Ovary (tissue), 9 donors: ENCODE results near the gene SPECC1. TPM values are rescaled to one million over a fixed set of nuclear protein-coding genes. Genes with fewer than 3 reads are reported as not detected.
A peak's percentile ranks its signal among the peaks of the same experiment; 100 is the strongest.

Source experiments
- DNase-seq, 5 donors: peaks; one replicate each; pipeline ENCODE4 v3.0.0-alpha.2; 2019 to 2020
- H3K27ac ChIP-seq, 2 donors: fragments of 200-600 bp; one replicate each; pipeline versions ENCODE4 v1.5.1 to v1.8.0; 2019 to 2022
- H3K27me3 ChIP-seq: fragments of 200-600 bp; one replicate; pipeline ENCODE4 v1.8.0; 2022
- H3K36me3 ChIP-seq: fragments of 200-600 bp; sonication (generic); one replicate; pipeline ENCODE4 v1.5.1; 2019
- H3K4me1 ChIP-seq: one replicate; pipeline ENCODE4 v1.8.1; 2013; ENCODE audit warnings: mild to moderate bottlenecking, moderate library complexity; ENCODE audit not compliant: insufficient read depth
- H3K4me3 ChIP-seq: fragments of 200-600 bp; sonication (generic); one replicate; pipeline ENCODE4 v1.5.1; 2017
- H3K9me3 ChIP-seq, 2 donors: fragments of 200-600 bp in 1 of 2; sonication (generic) in 1 of 2; one replicate each; pipeline versions ENCODE4 v1.5.1 to v1.8.1; 2013 to 2019; ENCODE audit warnings: mild to moderate bottlenecking in 1 of 2, moderate library complexity in 1 of 2
- CTCF ChIP-seq, 3 donors: fragments of 450-650 bp in 2 of 3; fragments of 200-600 bp in 1 of 3; IDR thresholded peaks; one replicate each; pipeline versions ENCODE4 v1.5.1 to v1.8.0; 2016 to 2022; ENCODE audit warnings: antibody characterized with exemption in 3 of 3, mild to moderate bottlenecking in 1 of 3
- EP300 ChIP-seq: sonication (generic); formaldehyde crosslinking; IDR thresholded peaks from one replicate; pipeline ENCODE4 v1.6.1; 2017; ENCODE audit warnings: antibody characterized with exemption
- POLR2A ChIP-seq: fragments of 450-650 bp; IDR thresholded peaks from one replicate; pipeline ENCODE4 v1.6.1; 2017; ENCODE audit warnings: antibody characterized with exemption, mild to moderate bottlenecking, moderate library complexity
- WGBS, 3 donors: extraction: QIAGEN DNeasy Blood & Tissue Kit in 1 of 3; methylation state at CpG; one replicate each; pipeline versions ENCODE4 v1.1.5 to v1.1.7; 2013 to 2017; 5-methylcytosine and 5-hydroxymethylcytosine counted together
- intact Hi-C, 4 donors: fragments of 100-400 bp; cut with DNase I; formaldehyde crosslinking; loops; one replicate each; pipeline versions ENCODE4 v1.11.0 to v1.15.1; 2022 to 2023
- polyA plus RNA-seq, 2 donors: library from polyadenylated mRNA; stranded (reverse); fragments of 200-250 nt in 1 of 2; fragments of 350-450 nt in 1 of 2; fragmentation: Illumina TruSeq in 1 of 2; extraction: RNeasy Lipid Tissue Mini Kit (QIAGEN cat#74804) in 1 of 2; gene quantifications; one replicate each; pipeline ENCODE4 v1.2.3, GENCODE V29; 2013 to 2014
- total RNA-seq, 7 donors: library from RNA; depleted of rRNA in 2 of 7; stranded (reverse); fragments of >200 nt in 2 of 7; fragmentation: NEBNext Ultra II Directional in 3 of 7; extraction: Animal tissue kit (Norgen Biotek cat#: 25700) in 3 of 7; gene quantifications; one replicate each; pipeline versions ENCODE4 v1.1.0 to v1.2.4, GENCODE V29; 2016 to 2023
- donor health status: DM: no; HTN: no; CAD: no; lungs with moderate emphysema.
- donor health status: DM: no; HTN: no; CAD: no.
- donor health status: Bipolar disorder and iron deficiency.
- donor health status: DM: yes; HTN: yes; CAD: no.
- donor health status: DM: no; HTN: no; CAD: no.
- donor health status: DM: yes; HTN: yes; CAD: no.

SPECC1 gene
- total and polyA plus RNA-seq, 9 donors, result 34.7 to 86.5 (median 66.1) TPM

DNA sequence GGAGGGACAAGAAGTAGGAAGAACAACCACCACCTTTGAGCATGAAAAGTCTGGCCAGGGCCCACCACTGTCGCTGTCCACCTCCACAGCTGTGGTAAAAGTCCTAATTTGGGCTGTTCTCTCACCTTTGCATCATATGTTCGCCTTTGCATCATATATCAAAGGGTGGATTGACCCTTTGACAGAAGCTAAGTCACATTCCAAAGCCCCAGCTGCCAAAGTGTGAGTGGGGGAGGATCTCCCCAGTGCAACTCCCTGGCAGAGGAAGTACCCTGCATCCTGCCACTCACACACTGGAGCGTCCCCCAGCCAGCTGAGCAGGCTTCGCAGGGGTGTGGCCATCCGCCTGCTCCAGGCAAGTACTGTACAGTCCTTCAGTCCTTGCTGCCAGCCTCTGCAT is 12.7 kb upstream of the SPECC1 start:
- no peak overlapping the region for H3K27ac ChIP-seq
- no peaks in the 10 kb centered on the region for H3K9me3 ChIP-seq
- H3K4me1 ChIP-seq, result no peaks in the 10 kb centered on the region
- H3K36me3 ChIP-seq, result no peaks in the 10 kb centered on the region
- intact Hi-C loops, result no loop called here
- TF ChIP-seq POLR2A (no peak), EP300 (no peak), CTCF (IDR thresholded peaks at IDR 0.05) (no peak)
- H3K4me3 ChIP-seq, result no peak overlapping the region
- no peak for DNase-seq
- WGBS, 3 donors, result 35 to 49% (median 44%) methylated on average over 5 of the region's 5 CpGs
- no peaks in the 10 kb centered on the region for H3K27me3 ChIP-seq

- Histone ChIP-seq H3K27ac (peak overlapping the region; percentile 72 to 76), H3K36me3 (no peaks in the 10 kb centered on the region), H3K9me3 (no peaks in the 10 kb centered on the region), H3K27me3 (no peaks in the 10 kb centered on the region), H3K4me3 (peak overlapping the region; percentile 76), H3K4me1 (no peaks in the 10 kb centered on the region)
- 30 to 33% (median 30%) methylated on average over 34 to 35 of the region's 35 CpGs for WGBS, 3 donors
- TF ChIP-seq POLR2A (no peak), CTCF (IDR thresholded peaks at IDR 0.05) (no peak), EP300 (no peak)
- DNase-seq, result peak; percentile 41 to 64 (median 57)
- intact Hi-C loops, result loop anchor here in 3 of 4 donors (2.0 to 10.0 kb wide), 4 partner anchors 84 to 314 kb away; no protein-coding TSS in a partner anchor
These were observed 712 bp upstream of the SPECC1 start for GRCh38 chr17:20008242-20009051.

- intact Hi-C loops, result loop anchor here in 3 of 4 donors (2.0 to 10.0 kb wide), 4 partner anchors 84 to 313 kb away; no protein-coding TSS in a partner anchor
- H3K4me3 ChIP-seq, result peak overlapping the region; percentile 76
- no peaks in the 10 kb centered on the region for H3K9me3 ChIP-seq
- no peaks in the 10 kb centered on the region for H3K27me3 ChIP-seq
- 0% methylated on average over 5 to 18 of the region's 18 CpGs for WGBS, 3 donors
- TF ChIP-seq POLR2A (no peak), EP300 (no peak), CTCF (IDR thresholded peaks at IDR 0.05) (peak in 1 of 3 donors; percentile 97)
- no peaks in the 10 kb centered on the region for H3K4me1 ChIP-seq
- H3K27ac ChIP-seq, result peak overlapping the region; percentile 72 to 76
- no peaks in the 10 kb centered on the region for H3K36me3 ChIP-seq
- no peak for DNase-seq
These were observed 182 bp upstream of the SPECC1 start for GRCh38 chr17:20009052-20009301.

DNA sequence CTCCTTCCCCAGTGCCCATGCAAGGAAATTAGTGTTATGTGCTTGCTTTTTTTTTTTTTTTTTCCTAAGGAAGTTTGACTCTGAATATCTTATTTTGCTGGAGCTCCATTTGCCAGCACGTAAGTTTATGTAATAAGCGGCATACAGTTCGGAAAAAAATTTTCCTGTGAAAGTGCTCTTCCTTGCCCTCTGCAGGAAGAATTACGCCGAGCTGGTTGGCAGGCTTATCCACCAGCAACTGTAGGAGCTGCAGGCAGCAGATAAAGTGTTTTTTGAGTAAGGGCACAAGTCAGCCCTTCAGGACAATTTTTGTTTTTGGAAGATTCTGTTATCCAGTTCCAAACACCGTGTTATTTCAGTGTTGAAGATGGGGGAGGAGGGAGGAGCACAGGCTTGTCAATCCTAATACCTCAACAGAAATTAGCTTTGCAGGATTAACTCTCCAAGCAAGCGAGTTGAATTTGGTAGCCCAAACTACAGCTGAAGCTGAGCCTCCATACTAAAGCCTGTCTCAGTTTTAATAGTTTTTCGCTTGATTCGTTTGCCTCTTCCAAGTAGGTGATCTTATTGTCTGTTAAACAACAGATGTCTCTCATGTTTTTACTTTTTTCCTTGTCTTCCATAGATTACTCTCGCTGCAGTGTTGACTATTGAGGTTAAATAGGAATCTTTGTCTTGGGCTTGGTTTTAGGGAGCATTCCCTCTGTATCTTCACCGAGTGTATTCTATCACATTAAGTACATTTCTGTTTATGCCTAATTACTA is 1.1 kb downstream of the SPECC1 start:
- Histone ChIP-seq H3K4me3 (peak overlapping the region; percentile 76), H3K9me3 (no peaks in the 10 kb centered on the region), H3K27me3 (no peaks in the 10 kb centered on the region), H3K36me3 (no peaks in the 10 kb centered on the region), H3K27ac (peak overlapping the region; percentile 72 to 76), H3K4me1 (no peaks in the 10 kb centered on the region)
- intact Hi-C loops, result loop anchor here in 2 of 4 donors (10.0 kb wide), 2 partner anchors 85 to 95 kb away; no protein-coding TSS in a partner anchor
- TF ChIP-seq EP300, result no peak
- no peak for TF ChIP-seq CTCF (IDR thresholded peaks at IDR 0.05)
- no peak for TF ChIP-seq POLR2A
- DNase-seq, result peak; percentile 51 to 65 (median 52)
- 3 to 12% (median 4%) methylated on average over 11 of the region's 11 CpGs for WGBS, 3 donors
